Glomerular visceral epithelial cell (primary cell): ENCODE measurements around the gene CCDC89.

ENCODE experiments used
- DNase-seq: peaks from one replicate; pipeline ENCODE4 v3.0.0-alpha.2; 2016; ENCODE audit errors: extremely low spot score

Gene CCDC89

DNA sequence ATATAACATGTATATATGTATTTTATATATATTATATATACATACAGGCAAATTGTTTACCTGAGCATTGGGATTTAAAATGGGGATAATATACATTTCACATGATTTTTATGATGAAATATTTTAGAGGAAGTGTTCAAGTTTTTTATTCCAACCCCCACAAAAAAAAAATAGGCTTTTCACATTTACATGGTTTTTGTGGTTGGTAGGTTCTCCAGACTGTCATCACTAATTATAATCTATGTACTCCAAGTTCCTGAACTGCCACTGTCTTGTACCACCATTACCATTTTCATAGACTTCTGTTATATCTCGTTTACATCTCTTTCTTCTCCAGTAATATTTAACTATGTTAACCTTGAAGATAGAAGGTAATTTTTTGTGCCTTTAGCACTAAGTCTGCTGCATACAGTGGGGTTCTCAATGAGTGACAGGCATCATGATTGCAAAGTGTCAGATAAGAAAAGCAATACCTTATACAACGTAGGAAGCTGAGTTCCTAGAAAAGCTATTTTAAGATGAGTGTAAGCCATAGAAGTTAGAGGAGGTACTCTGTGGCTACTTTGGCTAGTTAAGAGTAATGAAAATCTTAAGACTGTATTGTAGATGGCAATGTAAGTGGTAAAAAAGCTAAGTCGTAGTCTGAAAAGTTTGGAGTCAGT is 33.1 kb downstream of the CCDC89 start:
- no peak for DNase-seq

DNA sequence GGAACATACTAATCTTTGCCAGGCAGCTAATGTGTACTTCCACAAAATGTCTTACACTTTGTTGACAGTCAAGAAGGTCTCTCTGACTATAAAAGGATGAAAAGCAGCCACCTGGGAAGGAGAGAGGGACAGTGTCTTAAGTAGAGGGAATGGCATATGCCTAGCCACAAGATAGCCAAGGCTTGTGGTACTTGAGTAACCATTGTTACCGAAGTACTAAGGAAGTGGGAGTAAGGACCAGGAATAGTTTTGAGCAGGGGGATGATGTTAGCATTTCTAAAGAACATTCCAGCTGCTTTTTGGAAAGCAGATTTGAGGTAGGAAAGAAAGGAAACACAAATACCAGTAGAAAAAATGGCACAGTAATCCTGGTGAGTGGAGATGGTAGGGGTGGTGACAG is 34.9 kb downstream of the CCDC89 start:
- DNase-seq = no peak

DNA sequence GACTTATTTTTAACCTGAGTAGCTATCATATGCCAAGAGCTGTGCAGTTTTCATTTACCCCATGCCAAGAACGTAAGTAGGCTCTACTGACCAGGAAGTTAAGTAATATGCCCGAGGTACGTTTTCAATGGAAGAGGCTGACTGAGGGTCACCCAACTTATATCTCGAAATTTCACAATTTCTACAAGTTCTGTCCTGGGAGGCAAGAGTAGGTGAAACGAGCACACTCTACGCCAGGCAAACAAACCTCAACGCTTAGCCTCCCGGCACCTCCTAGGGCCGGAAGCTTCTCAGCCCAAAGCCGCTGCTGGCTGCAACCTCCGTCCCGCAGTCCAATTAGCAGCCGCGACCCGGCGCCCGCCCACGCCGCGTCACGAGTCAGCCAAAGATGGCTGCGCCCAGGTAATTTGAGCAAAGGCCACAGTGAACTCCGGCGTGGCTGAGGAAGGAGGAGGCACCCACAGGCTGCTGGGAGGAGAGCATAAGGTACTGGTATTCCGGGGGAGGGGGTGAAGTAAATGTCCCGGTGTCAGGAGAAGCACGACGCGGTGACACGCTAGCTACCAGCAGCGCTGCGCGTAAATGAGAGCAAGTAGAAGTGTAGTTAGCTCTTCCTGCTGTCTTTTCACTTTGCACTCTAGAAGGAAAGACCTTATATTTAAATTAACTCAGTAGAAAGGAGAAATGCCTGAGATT is 38.2 kb downstream of the CCDC89 start, which contains the start of gene TMEM126A:
Gene TMEM126A (plus strand): TSS at position 364 of the 696 bp plus-strand sequence. CDS start 2,289 bp downstream, outside the sequence.
- DNase-seq = peak; percentile 83

DNA sequence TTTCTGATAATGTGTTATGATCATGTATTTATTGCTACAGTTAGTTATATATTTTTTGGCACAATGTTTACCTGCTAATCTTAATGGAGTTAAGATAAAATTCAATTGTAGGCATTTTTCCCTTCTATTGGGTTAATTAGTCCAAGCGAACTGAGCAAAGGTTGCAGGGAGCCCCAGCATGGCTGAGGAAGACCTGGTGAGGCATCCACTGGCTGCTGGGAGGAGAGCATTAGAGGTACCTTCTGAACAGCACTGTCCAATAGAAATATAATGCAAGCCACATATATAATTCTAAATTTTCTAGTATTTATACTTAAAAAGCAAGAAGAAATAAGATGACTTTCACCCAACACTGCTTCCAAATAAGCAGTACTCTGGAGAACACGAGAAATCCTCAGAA is 38.9 kb downstream of the CCDC89 start:
- no peak for DNase-seq

DNA sequence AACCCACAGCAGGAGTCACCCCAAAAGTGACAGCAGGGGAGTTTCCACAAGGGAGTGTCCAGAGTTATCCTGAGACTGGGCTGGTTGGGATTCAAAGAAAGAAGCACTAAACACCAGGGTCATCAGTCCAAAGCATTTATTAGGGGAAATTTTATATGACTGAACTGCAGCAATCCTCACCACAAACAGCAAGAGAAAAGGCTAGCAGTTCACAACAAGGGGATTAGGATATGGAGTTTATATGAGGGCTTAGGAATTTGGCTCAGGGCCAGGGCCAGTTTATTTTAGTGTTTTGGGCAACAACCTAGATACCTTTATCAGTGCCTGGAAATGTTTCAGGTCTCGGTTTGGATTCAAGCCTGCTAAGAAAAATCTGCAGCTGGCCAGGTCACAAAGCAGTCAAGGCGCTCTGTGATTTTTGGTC is 42.8 kb downstream of the CCDC89 start:
- no peak for DNase-seq

DNA sequence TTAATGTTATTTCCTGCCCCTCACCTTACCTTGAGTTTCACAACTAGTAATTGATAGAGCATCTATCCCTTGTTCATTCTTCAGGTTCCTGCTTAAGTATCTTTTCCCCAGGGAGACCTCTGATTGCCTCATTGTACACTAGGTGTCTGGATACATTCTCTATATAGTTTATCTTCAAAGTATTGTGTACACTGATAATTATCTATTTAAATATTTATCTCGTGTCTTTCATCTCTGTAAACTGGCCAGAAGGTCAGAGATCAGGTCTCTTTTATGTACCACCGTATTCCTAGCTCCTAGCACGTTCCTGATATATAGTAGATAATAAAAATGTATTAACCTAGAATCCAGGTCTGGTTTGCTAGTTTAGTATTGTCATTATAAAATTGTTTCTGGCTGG is 51.2 kb downstream of the CCDC89 start:
- DNase-seq = no peak
